CD1c-positive myeloid dendritic cell (primary cell): ENCODE data around the gene CRYBG2.

Experiments used
- DNase-seq: peaks from one replicate; pipeline ENCODE4 v3.0.0-alpha.2; 2016; ENCODE audit errors: extremely low spot score

The CRYBG2 gene

GRCh38 chr1:26321315-26322041 lies 32.5 kb downstream of the CRYBG2 start:
- DNase-seq: peak; percentile 94

- no peak for DNase-seq
Measured at GRCh38 chr1:26320896-26321295, 33.0 kb downstream of the CRYBG2 start.

DNA sequence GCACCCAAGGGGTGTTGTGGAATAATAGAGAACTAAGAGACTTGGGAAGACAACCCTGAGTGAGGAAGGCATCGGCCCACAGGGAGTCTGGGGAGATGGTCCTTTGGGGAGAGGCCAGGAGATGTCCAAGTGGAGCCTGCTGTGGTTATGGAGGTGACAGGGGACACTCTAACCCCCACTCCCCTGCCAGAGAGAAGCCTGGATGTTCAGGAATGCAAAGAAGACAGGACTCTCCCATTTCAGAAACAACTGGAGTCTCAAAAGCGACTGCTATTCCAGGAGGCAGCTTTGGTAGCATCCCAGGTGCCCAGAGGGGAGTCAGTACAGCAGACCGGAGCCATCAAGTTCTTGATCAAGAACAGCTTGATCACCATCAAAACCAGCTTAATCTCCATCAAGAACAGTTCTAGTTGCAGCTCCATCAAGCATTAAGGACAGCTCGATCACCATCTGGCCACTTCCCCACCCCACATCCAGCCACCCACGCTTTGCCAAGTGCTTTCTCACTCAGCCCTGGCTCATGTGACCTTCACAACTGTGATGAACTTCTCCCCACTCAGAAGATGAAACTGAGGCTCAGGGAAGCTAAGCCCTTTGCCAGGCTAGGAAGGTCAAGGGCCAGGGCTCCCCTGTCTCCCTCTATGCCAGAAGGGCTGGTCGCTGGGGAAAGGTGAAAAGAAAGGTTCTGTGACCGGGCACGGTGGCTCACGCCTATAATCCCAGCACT lies 35.4 kb downstream of the CRYBG2 start:
- peak; percentile 92 for DNase-seq

GRCh38 chr1:26317612-26318337 lies 36.2 kb downstream of the CRYBG2 start, which contains the start of gene CD52:
Gene CD52 (plus strand): TSS chr1:26317958. CDS start chr1:26318018, 60 bp downstream.
- DNase-seq: peak; percentile 56

DNA sequence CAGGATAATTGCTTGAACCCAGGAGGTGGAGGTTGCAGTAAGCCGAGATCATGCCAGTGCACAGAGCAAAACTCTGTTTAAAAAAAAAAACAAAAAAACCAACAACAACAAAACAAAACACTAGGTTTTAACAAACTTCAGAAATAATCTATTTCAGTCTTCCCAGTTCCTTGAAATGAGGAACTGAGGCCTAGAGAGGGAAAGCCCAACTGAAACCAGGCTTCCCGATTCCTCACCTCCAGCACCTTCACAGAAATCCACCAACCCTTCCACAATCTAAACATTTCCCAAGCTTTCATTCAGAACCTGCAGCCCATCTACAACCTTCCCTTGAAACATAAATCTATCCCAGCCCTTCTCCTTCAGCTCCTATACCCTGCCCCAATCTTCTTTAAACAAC lies 36.8 kb downstream of the CRYBG2 start:
- peak; percentile 63 for DNase-seq

- DNase-seq: peak; percentile 8
Measured at GRCh38 chr1:26315874-26316850, 37.8 kb downstream of the CRYBG2 start.

- peak; percentile 39 for DNase-seq
Measured at GRCh38 chr1:26314501-26314900, 39.4 kb downstream of the CRYBG2 start.

GRCh38 chr1:26307966-26308899 lies 45.7 kb downstream of the CRYBG2 start:
- peak; percentile 44 for DNase-seq

GRCh38 chr1:26307363-26307781 lies 46.6 kb downstream of the CRYBG2 start:
- DNase-seq: no peak

- peak; percentile 93 for DNase-seq
Measured at GRCh38 chr1:26306290-26307229, 47.4 kb downstream of the CRYBG2 start, which contains the start of gene UBXN11. Gene UBXN11 (minus strand): TSS chr1:26306636. CDS start chr1:26302883, 3,753 bp downstream.

GRCh38 chr1:26305667-26306289 lies 48.2 kb downstream of the CRYBG2 start:
- DNase-seq: peak; percentile 37

GRCh38 chr1:26302733-26303405 lies 51.1 kb downstream of the CRYBG2 start:
- no peak for DNase-seq

DNA sequence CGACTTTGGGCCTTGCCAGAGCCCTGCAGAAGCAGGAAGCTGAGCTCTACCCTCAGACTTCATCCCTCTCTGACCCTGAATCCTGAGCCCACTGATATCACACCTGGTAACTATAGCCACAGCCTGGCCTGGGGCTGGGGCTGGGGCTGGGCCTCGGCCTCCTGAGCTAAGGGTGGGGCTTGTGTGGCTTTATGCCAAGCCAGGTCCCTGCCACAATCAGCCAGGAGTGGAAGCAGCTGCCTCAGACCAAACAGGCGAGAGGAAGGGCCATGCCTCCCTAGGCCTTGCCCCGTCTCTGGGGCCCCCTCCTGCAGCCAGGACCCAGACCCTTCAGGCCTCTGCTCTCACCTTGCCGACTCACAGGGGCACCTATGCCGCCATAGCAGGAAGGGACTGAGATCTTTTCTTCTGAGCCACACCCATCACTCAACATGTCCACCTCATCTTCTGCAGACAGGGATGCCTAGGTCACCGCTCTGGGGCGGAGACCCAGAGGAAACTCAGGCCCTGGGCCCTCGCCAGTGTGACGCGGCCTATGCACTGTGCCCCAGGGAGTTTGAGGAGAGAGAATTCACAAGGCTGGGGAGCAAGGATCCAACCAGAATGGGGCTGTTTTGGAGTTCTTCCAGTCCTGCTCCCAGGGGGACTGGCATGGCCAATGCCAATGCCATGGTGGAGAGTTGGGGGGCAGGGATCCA lies 53.2 kb downstream of the CRYBG2 start:
- no peak for DNase-seq

DNA sequence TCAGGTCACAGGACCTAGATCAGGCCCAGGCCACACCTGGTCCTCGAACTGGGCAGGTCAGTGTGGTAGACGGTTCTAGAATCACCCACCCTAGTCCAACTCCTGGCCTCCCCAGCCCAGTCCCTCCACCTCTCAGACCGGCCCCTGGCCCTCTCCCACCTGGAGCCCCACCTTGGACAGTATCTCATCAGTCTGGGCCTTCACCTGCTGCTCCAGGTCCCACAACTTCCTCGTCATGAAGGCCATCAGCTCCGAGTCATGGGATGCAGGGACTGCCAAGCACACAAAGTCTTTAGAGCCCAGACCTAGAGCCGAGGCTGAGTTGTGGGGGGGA lies 56.2 kb downstream of the CRYBG2 start:
- no peak for DNase-seq

DNA sequence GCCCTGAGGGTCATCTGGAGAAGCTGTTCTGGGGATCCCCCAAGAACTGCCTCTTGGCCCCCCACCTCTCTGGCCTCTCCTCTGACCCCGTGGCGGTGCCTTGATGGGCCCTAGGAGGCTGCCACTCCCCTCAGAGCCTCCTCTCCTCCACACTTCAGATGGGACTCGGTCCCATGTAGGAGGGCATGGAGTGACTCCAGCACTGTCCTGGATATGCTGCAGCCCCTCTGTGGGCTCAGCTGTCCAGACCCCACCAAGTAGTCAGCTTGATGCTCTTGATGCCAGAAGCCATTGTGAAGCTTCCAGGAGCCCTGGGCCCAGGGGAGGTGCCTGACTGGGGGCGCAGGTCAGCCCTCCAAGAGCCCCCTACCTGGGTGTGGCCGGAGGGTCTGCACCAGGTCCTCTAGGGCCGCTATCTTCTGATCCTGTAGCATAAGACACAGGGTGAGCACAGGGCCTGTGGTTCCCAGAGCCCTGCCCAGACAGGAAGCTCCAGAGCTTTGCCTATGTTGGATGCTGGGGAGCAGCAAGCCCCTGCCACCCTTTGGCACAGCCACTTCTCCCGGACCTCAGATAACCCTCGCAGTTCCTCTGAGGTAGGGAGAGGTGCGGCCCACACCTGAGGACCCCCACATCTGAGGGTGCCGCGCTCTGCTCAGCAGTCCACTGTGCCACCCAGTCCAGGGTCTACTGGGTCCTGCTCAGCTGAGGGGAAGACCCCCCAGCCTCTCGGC lies 56.7 kb downstream of the CRYBG2 start:
- no peak for DNase-seq

DNA sequence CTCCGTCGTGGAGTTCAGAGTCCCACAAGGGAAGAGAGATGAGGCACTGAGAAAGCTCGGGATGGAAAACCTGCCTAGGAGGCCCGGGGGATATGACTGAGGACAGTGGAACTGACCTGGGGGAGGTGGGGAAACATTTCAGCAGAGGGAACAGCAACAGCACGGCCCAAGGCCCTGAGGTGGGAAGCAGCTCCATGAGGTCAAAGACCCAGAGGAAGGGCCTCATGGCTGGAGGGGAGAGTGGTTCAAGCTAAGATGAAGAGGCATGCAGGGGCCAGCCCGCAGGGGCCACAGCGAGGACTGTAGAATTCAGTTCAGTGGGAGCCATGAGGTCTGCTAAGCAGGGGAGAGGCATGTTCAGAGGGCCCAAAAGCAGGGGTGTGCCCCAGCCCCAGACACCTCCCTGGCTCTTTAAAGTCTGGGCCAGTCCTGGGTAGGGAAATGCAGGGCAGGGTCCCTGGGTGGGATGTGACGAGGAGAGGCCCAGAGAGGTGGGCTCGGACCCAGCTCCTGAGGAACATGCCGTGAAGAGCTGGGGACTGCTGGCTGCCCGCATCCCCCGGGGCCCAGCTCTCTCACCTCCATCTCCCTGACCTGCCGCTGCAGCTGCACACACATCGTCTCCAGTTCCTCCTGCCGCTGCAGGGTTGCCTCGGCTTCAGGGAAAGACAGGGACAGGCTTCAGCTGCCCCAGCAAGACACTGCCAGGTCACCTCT lies 57.4 kb downstream of the CRYBG2 start:
- no peak for DNase-seq
